H1 (cell line): ENCODE data around the gene TEX22. TPM values are rescaled to one million over a fixed set of nuclear protein-coding genes. Genes with fewer than 3 reads are reported as not detected.

Experiments
- CTCF ChIA-PET: fragments of 300-600 bp; sonication (Branson Sonifier 250); formaldehyde crosslinking; loops from one replicate; lab custom pipeline; 2021; ENCODE audit not compliant: partially characterized antibody; lab: Charles Lee
- POLR2A ChIA-PET: fragments of 300-600 bp; sonication (Branson Sonifier 250); formaldehyde crosslinking; loops from one replicate; lab custom pipeline; 2021; ENCODE audit warnings: inconsistent platforms; ENCODE audit not compliant: partially characterized antibody; lab: Charles Lee
- DNase-seq, 2 experiments: peaks; one replicate each; pipeline versions ENCODE4 v3.0.0 to v3.0.0-alpha.2; 2010 to 2022; ENCODE audit warnings: low spot score in 2 of 2, low read depth in 1 of 2, mixed read lengths in 1 of 2
- FAIRE-seq: peaks from 2 replicates; lab custom pipeline; 2011; peaks lifted over from hg19 to GRCh38; lab: Jason Lieb, UNC
- H2AFZ ChIP-seq: 2 replicates; pipeline ENCODE4 v1.8.1; 2012; ENCODE audit warnings: low read length, inconsistent platforms
- H2AK5ac ChIP-seq: 2 replicates; pipeline ENCODE4 v1.6.1; 2013; ENCODE audit warnings: low read depth, low read length
- H2BK120ac ChIP-seq: replicated peaks from 2 replicates; pipeline ENCODE3; 2013; ENCODE audit warnings: low read depth, low read length, inconsistent platforms
- H2BK12ac ChIP-seq: 2 replicates; pipeline ENCODE4 v1.6.1; 2013; ENCODE audit warnings: low read depth, low read length
- H2BK15ac ChIP-seq: 2 replicates; pipeline ENCODE4 v1.6.1; 2013; ENCODE audit warnings: low read length
- H2BK20ac ChIP-seq: 2 replicates; pipeline ENCODE4 v1.6.1; 2013; ENCODE audit warnings: low read length
- H2BK5ac ChIP-seq: 2 replicates; pipeline ENCODE4 v1.6.1; 2013; ENCODE audit warnings: low read depth, low read length
- H3K14ac ChIP-seq: 2 replicates; pipeline ENCODE4 v1.6.1; 2013; ENCODE audit warnings: inconsistent platforms; ENCODE audit not compliant: insufficient read length
- H3K18ac ChIP-seq: 2 replicates; pipeline ENCODE4 v1.6.1; 2013; ENCODE audit warnings: low read length; ENCODE audit errors: extremely low read depth
- H3K23ac ChIP-seq: 2 replicates; pipeline ENCODE4 v1.6.1; 2013; ENCODE audit warnings: inconsistent platforms; ENCODE audit not compliant: insufficient read length
- H3K23me2 ChIP-seq: 2 replicates; pipeline ENCODE4 v1.6.1; 2013; ENCODE audit warnings: low read depth, low read length
- H3K27ac ChIP-seq: 2 replicates; pipeline ENCODE4 v1.6.1; 2011; ENCODE audit warnings: low read depth, low read length, inconsistent platforms
- H3K27me3 ChIP-seq, 4 experiments: replicated peaks in 1 of 4; 1 replicate in 1 of 4; 2 replicates in 3 of 4; pipeline versions ENCODE4 v1.6.1 to v1.8.1; 2011 to 2013; ENCODE audit warnings: low read length in 3 of 4, mild to moderate bottlenecking in 3 of 4, inconsistent platforms in 2 of 4, mixed read lengths in 2 of 4, moderate library complexity in 1 of 4; ENCODE audit not compliant: control insufficient read depth in 3 of 4, insufficient read depth in 3 of 4; ENCODE audit errors: extremely low read depth in 1 of 4
- H3K36me3 ChIP-seq, 4 experiments: 2 replicates each; pipeline versions ENCODE4 v1.6.1 to v1.8.1; 2011 to 2013; ENCODE audit warnings: mild to moderate bottlenecking in 4 of 4, low read length in 3 of 4, moderate library complexity in 2 of 4, control low read depth in 1 of 4, inconsistent platforms in 1 of 4; ENCODE audit not compliant: insufficient read depth in 4 of 4, control insufficient read depth in 2 of 4
- H3K4ac ChIP-seq: replicated peaks from 2 replicates; pipeline ENCODE3; 2013; ENCODE audit warnings: low read length, low read depth, mixed read lengths, inconsistent platforms; ENCODE audit not compliant: insufficient read length
- H3K4me1 ChIP-seq, 4 experiments: replicated peaks in 1 of 4; 1 replicate in 1 of 4; 2 replicates in 3 of 4; pipeline versions ENCODE4 v1.6.1 to v1.8.1; 2011 to 2013; ENCODE audit warnings: low read length in 3 of 4, inconsistent platforms in 2 of 4, mixed read lengths in 1 of 4; ENCODE audit not compliant: insufficient read depth in 4 of 4, control insufficient read depth in 3 of 4
- H3K4me2 ChIP-seq, 2 experiments: 2 replicates each; pipeline versions ENCODE4 v1.6.1 to v1.8.1; 2011 to 2013; ENCODE audit warnings: low read depth in 2 of 2, low read length in 2 of 2, control low read depth in 1 of 2, inconsistent platforms in 1 of 2, mild to moderate bottlenecking in 1 of 2; ENCODE audit not compliant: insufficient read depth in 1 of 2
- H3K4me3 ChIP-seq, 4 experiments: fragments of 200-600, 300-600 bp in 1 of 4; sonication (generic), shearing (Covaris generic), sonication (Bioruptor Twin) in 1 of 4; 2 replicates each; pipeline versions ENCODE4 v1.5.1 to v1.8.1; 2011 to 2016; ENCODE audit warnings: low read length in 4 of 4, low read depth in 3 of 4, control low read depth in 2 of 4, inconsistent platforms in 2 of 4, mild to moderate bottlenecking in 2 of 4, mixed read lengths in 1 of 4, moderate library complexity in 1 of 4; ENCODE audit not compliant: insufficient read depth in 2 of 4; ENCODE audit errors: extremely low read depth in 1 of 4
- H3K56ac ChIP-seq: replicated peaks from 2 replicates; pipeline ENCODE3; 2013; ENCODE audit warnings: low read depth, mild to moderate bottlenecking, mixed read lengths, low read length, inconsistent platforms; ENCODE audit not compliant: insufficient read length
- H3K79me1 ChIP-seq: 2 replicates; pipeline ENCODE4 v1.6.1; 2013; ENCODE audit warnings: low read depth, low read length, control low read depth
- H3K79me2 ChIP-seq, 2 experiments: 2 replicates each; pipeline versions ENCODE4 v1.6.1 to v1.8.1; 2012 to 2013; ENCODE audit warnings: low read length in 2 of 2, mild to moderate bottlenecking in 2 of 2, inconsistent platforms in 1 of 2; ENCODE audit not compliant: insufficient read depth in 2 of 2, control insufficient read depth in 1 of 2
- H3K9ac ChIP-seq, 4 experiments: replicated peaks in 1 of 4; 1 replicate in 1 of 4; 2 replicates in 3 of 4; pipeline versions ENCODE4 v1.6.1 to v1.8.1; 2011 to 2013; ENCODE audit warnings: low read depth in 3 of 4, low read length in 3 of 4, control low read depth in 2 of 4, mild to moderate bottlenecking in 2 of 4, moderate library complexity in 2 of 4, inconsistent platforms in 1 of 4; ENCODE audit errors: extremely low read depth in 1 of 4
- H3K9me3 ChIP-seq, 2 experiments: 2 replicates each; pipeline versions ENCODE4 v1.6.1 to v1.8.1; 2012 to 2013; ENCODE audit warnings: mild to moderate bottlenecking in 2 of 2, moderate library complexity in 2 of 2, control low read depth in 1 of 2, inconsistent platforms in 1 of 2, low read depth in 1 of 2, low read length in 1 of 2, mixed read lengths in 1 of 2; ENCODE audit not compliant: insufficient read depth in 2 of 2
- H4K20me1 ChIP-seq, 2 experiments: replicated peaks in 1 of 2; 2 replicates each; pipeline versions ENCODE3 to v1.8.1; 2011 to 2013; ENCODE audit warnings: inconsistent platforms in 2 of 2, low read length in 2 of 2, mild to moderate bottlenecking in 1 of 2; ENCODE audit not compliant: insufficient read depth in 2 of 2, control insufficient read depth in 1 of 2
- H4K5ac ChIP-seq: 2 replicates; pipeline ENCODE4 v1.6.1; 2013; ENCODE audit warnings: low read length, low read depth, mixed read lengths, inconsistent platforms; ENCODE audit not compliant: insufficient read length
- H4K8ac ChIP-seq: 2 replicates; pipeline ENCODE4 v1.8.0; 2013; ENCODE audit warnings: mild to moderate bottlenecking, moderate library complexity, low read length, inconsistent platforms; ENCODE audit not compliant: insufficient read depth; ENCODE audit errors: extremely low read depth
- H4K91ac ChIP-seq: replicated peaks from 2 replicates; pipeline ENCODE3; 2013; ENCODE audit warnings: low read length, mixed read lengths, inconsistent platforms; ENCODE audit not compliant: insufficient read length
- EGR1 ChIP-seq: IDR thresholded peaks from 2 replicates; pipeline ENCODE4 v1.6.1; 2011; ENCODE audit warnings: low read depth, low read length, borderline replicate concordance
- GTF2F1 ChIP-seq: IDR thresholded peaks from 2 replicates; pipeline ENCODE4 v1.6.1; 2012; ENCODE audit warnings: low read depth, low read length, improper control_type of control experiment, borderline replicate concordance
- JUND ChIP-seq: IDR thresholded peaks from 2 replicates; pipeline ENCODE4 v1.6.1; 2011; ENCODE audit warnings: mild to moderate bottlenecking, improper control_type of control experiment, low read length
- KDM1A ChIP-seq: fragments of 200-600, 300-600 bp; sonication (generic); IDR thresholded peaks from 2 replicates; pipeline ENCODE4 v1.7.1; 2016; ENCODE audit warnings: mild to moderate bottlenecking, low read length, borderline replicate concordance
- WGBS, 2 experiments: shearing (Covaris generic) in 1 of 2; methylation state at CpG; one replicate each; pipeline versions ENCODE4 v1.1.6 to v1.1.7; 2013 to 2015; ENCODE audit warnings: low lambda C conversion rate in 2 of 2, mixed read lengths in 2 of 2, inconsistent platforms in 1 of 2, low coverage in 1 of 2, missing lambda C conversion rate in 1 of 2; ENCODE audit not compliant: insufficient replicate concordance in 2 of 2, insufficient coverage in 1 of 2, insufficient read length in 1 of 2; ENCODE audit errors: extremely low coverage in 1 of 2, missing lambda C conversion rate in 1 of 2; 5-methylcytosine and 5-hydroxymethylcytosine counted together
- polyA plus RNA-seq, 7 experiments: library from polyadenylated mRNA; depleted of rRNA in 3 of 7; stranded (reverse) in 5 of 7; unstranded in 2 of 7; fragments of >200 nt in 5 of 7; fragments of 200-250 nt in 2 of 7; gene quantifications; 1 replicate in 5 of 7; 2 replicates in 1 of 7; 4 replicates in 1 of 7; pipeline versions ENCODE4 v1.2.1 to v1.2.3, GENCODE V29; 2011 to 2013; ENCODE audit warnings: missing spikeins in 2 of 7, mixed read lengths in 2 of 7
- total RNA-seq: library from RNA; stranded (reverse); fragmentation: NEBNext Ultra II Directional; extraction: Animal tissue kit (Norgen Biotek cat#: 25700); gene quantifications from 2 replicates; pipeline ENCODE4 v1.2.1, GENCODE V29; 2021

TEX22 gene
- total and polyA plus RNA-seq, 2 of the 8 experiments (the other 6 are each of a cell fraction or from before 2014, with no cell fraction given), result 0.24 to 0.39 TPM

DNA sequence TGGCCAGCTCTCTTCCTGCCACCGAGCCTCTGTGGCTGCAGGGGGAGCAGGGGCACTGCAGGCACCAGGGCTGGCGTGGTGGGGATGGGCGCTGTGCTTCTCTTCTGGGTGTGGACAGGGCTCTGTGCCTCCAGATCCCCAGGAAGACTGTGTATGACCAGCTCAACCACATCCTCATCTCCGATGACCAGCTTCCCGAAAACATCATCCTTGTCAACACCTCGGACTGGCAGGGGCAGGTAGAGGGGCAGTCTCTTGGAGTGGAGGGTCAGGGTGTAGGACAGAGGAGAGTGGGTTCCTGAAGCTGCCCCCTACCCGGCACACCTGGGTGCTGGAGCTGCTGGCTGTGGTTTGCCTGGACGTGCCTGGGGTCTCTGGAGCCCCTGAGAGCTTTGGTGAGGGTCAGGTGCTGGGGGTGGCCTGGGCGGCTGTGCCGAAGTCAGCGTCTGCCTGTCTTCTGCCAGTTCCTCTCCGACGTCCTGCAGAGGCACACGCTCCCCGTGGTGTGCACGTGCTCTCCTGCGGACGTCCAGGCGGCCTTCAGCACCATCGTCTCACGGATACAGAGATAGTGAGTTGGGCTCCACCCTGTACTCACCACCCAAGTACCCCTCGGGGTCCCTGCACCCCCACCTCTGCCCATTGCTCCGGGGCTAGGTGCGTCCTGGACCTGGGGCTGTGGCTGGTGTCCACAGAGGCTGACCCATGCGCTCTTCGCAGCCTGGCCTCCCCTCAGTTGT is 15.8 kb upstream of the TEX22 start:
- no peak overlapping the region for H3K4ac ChIP-seq
- 92% methylated on average over 26 of the region's 26 CpGs; no CpG with 5 or more reads in 1 of the 2 experiments for WGBS, 2 experiments
- H4K91ac ChIP-seq, result no peak overlapping the region
- DNase-seq, result no peak
- no peak overlapping the region for H3K18ac ChIP-seq
- FAIRE-seq, result no peak
- H3K56ac ChIP-seq, result no peak overlapping the region
- H3K23me2 ChIP-seq, result no peaks in the 10 kb centered on the region
- no peak overlapping the region for H3K23ac ChIP-seq
- no peak for TF ChIP-seq GTF2F1
- no peak for TF ChIP-seq EGR1
- TF ChIP-seq JUND, result no peak
- TF ChIP-seq KDM1A, result no peak
- no peak overlapping the region for H2AK5ac ChIP-seq
- no peak overlapping the region for H2BK15ac ChIP-seq
- H2BK12ac ChIP-seq, result no peak overlapping the region
- H4K8ac ChIP-seq, result no peak overlapping the region
- no peak overlapping the region for H2BK20ac ChIP-seq
- no peak overlapping the region for H3K4me2 ChIP-seq
- H3K79me1 ChIP-seq, result no peaks in the 10 kb centered on the region
- H3K9ac ChIP-seq, result no peak overlapping the region; a peak in 1 of 7 replicates
- no peak overlapping the region for H2AFZ ChIP-seq
- no peak overlapping the region for H4K5ac ChIP-seq
- no peaks in the 10 kb centered on the region for H3K4me1 ChIP-seq
- no peak overlapping the region for H3K27ac ChIP-seq
- H3K36me3 ChIP-seq, result peaks cover 3 to 30% (median 9%) of the 10 kb centered on the region in 4 experiments; a peak in 5 of 8 replicates
- POLR2A ChIA-PET, result interaction anchor here (0.6 kb wide), 1 partner anchor 52 kb away, joined by 3 read pairs; no protein-coding TSS in a partner anchor
- H3K79me2 ChIP-seq, result no peaks in the 10 kb centered on the region
- H3K9me3 ChIP-seq, result no peaks in the 10 kb centered on the region
- H4K20me1 ChIP-seq, result peaks cover 0 to 16% of the 10 kb centered on the region in 2 experiments
- H2BK5ac ChIP-seq, result no peak overlapping the region; the same call in 1 of the 2 replicates
- H2BK120ac ChIP-seq, result no peak overlapping the region
- no peak overlapping the region for H3K4me3 ChIP-seq
- no peak overlapping the region for H3K14ac ChIP-seq
- H3K27me3 ChIP-seq, result no peaks in the 10 kb centered on the region
- CTCF ChIA-PET, result interaction anchor here (1.2 to 1.9 kb wide), 3 partner anchors 12 to 66 kb away, joined by 3 to 9 read pairs (median 5); no protein-coding TSS in a partner anchor
